Measurements from ENCODE around the gene DAB2IP.
A peak's percentile ranks its signal among the peaks of the same experiment; 100 is the strongest.

Gene DAB2IP

DNA sequence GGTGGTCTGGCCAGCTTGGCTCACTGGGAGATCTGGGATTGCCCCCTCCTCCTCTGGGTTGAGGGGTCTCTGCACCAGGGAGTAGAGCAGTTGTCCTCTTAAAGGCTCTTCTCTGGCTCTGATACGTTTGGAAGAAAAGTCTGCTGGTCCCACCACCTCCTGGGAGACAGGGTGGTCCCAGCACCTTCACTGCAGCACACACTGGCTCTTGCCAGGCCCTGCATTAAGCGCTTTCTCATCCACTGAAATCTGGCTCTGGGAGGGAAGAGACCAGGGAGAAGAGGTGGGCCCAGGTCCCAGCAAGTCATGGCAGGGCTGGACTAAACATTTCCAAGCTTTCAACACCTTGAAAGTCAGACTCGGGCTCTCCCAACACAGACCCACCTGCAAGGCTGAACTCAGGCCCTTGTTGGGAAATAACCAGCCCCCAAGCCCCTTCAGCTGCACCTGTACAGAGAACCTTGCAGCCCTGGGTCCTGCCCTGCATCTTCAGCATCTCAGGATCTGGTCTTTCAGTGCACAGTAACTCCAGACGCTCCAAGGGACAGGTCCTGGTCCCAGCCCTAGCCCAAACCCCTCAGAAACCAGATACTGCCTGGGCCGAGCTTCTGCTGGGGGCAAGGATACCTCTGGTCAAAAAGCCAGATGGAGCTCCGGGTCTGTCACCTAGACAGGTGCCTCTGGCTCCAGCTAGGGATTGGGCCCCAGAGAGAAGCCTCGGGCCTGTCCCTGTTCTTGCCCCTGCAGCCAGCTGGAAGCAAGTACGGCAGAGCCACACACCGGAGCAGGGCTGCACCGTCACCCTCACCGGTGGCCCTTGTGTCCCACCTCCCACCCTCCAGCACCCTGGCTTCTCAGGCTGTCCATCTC, 134.5 kb downstream of the DAB2IP start:
- no CpG with 5 or more reads among the region's 11 CpGs for WGBS (ENCODE audit: extremely low coverage, insufficient coverage, insufficient read length)
- no peak overlapping the region for H2AK5ac ChIP-seq (ENCODE audit: low read length)
- H4K12ac ChIP-seq (ENCODE audit: low read depth, low read length), result no peak overlapping the region
- H3K9ac ChIP-seq (ENCODE audit: low read length), result no peak overlapping the region
- no peak overlapping the region for H3K18ac ChIP-seq (ENCODE audit: low read length)
- H3K27ac ChIP-seq (ENCODE audit: low read depth, low read length), result no peak overlapping the region
- peaks cover 14 to 21% of the 10 kb centered on the region in 2 experiments for H3K4me1 ChIP-seq (ENCODE audit: control insufficient read depth in 1 of 2, insufficient read depth in 2 of 2, low read length in 2 of 2)
- H3K14ac ChIP-seq (ENCODE audit: low read length), result no peak overlapping the region
- no peak overlapping the region for H4K8ac ChIP-seq (ENCODE audit: low read depth, low read length)
- H3K4me2 ChIP-seq (ENCODE audit: low read length), result no peak overlapping the region
- H3K27me3 ChIP-seq (ENCODE audit: insufficient read depth, low read length), result no peaks in the 10 kb centered on the region
- no peak overlapping the region for H2BK5ac ChIP-seq (ENCODE audit: low read depth, low read length, poor library complexity)
- H3K36me3 ChIP-seq (ENCODE audit: control insufficient read depth in 1 of 2, insufficient read depth in 2 of 2, low read length in 2 of 2), result peaks cover 42 to 46% of the 10 kb centered on the region in 2 experiments
- H2BK12ac ChIP-seq (ENCODE audit: low read length), result no peak overlapping the region
- no peak overlapping the region for H2AFZ ChIP-seq (ENCODE audit: insufficient read depth, low read length, poor library complexity)
- no peak overlapping the region for H4K91ac ChIP-seq (ENCODE audit: low read depth, low read length)
- no peak overlapping the region for H3K4ac ChIP-seq (ENCODE audit: low read depth, low read length)
- peaks cover 2% of the 10 kb centered on the region for H3K9me3 ChIP-seq (ENCODE audit: insufficient read depth, low read depth, low read length)
- no peak for DNase-seq
- H3K79me2 ChIP-seq (ENCODE audit: control insufficient read depth, insufficient read depth, low read length, poor library complexity), result no peaks in the 10 kb centered on the region
- no peak overlapping the region for H2BK120ac ChIP-seq (ENCODE audit: insufficient read depth, low read length, poor library complexity)
- H3K23ac ChIP-seq (ENCODE audit: low read length), result no peak overlapping the region
- no peaks in the 10 kb centered on the region for H3K79me1 ChIP-seq (ENCODE audit: low read length)
- H3K4me3 ChIP-seq (ENCODE audit: low read depth, low read length), result no peak overlapping the region

DNA sequence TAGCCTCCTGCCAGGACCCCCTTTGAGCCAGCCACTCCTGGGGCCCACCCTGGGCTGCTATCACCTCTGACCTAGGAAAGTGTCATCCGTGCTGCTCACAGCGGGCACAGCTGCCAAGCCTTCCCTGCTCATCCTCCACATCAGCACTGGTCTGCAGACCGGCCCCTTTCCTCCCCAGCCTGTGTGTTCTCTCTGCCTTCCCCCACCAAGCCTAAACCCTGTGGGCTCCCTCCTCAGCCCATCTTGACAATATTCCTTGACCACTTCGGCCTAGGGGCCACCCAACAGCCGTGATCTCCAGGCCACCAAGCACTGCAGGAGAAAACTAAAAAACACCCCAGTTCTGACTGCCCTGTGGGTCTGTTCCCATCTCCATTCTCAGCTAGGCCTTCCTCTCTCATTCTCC, 135.1 kb downstream of the DAB2IP start:
- no peak overlapping the region for H4K8ac ChIP-seq (ENCODE audit: low read depth, low read length)
- peaks cover 14 to 21% of the 10 kb centered on the region in 2 experiments for H3K4me1 ChIP-seq (ENCODE audit: control insufficient read depth in 1 of 2, insufficient read depth in 2 of 2, low read length in 2 of 2)
- no peak overlapping the region for H3K4ac ChIP-seq (ENCODE audit: low read depth, low read length)
- no peak overlapping the region for H2BK12ac ChIP-seq (ENCODE audit: low read length)
- H3K4me2 ChIP-seq (ENCODE audit: low read length), result no peak overlapping the region
- no peak for DNase-seq
- H3K27ac ChIP-seq (ENCODE audit: low read depth, low read length), result no peak overlapping the region
- H3K79me2 ChIP-seq (ENCODE audit: control insufficient read depth, insufficient read depth, low read length, poor library complexity), result no peaks in the 10 kb centered on the region
- H3K14ac ChIP-seq (ENCODE audit: low read length), result no peak overlapping the region
- no peak overlapping the region for H2BK120ac ChIP-seq (ENCODE audit: insufficient read depth, low read length, poor library complexity)
- no peak overlapping the region for H3K23ac ChIP-seq (ENCODE audit: low read length)
- H3K9ac ChIP-seq (ENCODE audit: low read length), result no peak overlapping the region
- H2AK5ac ChIP-seq (ENCODE audit: low read length), result no peak overlapping the region
- H4K91ac ChIP-seq (ENCODE audit: low read depth, low read length), result no peak overlapping the region
- no peak overlapping the region for H3K18ac ChIP-seq (ENCODE audit: low read length)
- no peaks in the 10 kb centered on the region for H3K79me1 ChIP-seq (ENCODE audit: low read length)
- no peak overlapping the region for H2BK5ac ChIP-seq (ENCODE audit: low read depth, low read length, poor library complexity)
- no CpG with 5 or more reads among the region's 5 CpGs for WGBS (ENCODE audit: extremely low coverage, insufficient coverage, insufficient read length)
- H3K9me3 ChIP-seq (ENCODE audit: insufficient read depth, low read depth, low read length), result peaks cover 2% of the 10 kb centered on the region
- peaks cover 36 to 39% of the 10 kb centered on the region in 2 experiments for H3K36me3 ChIP-seq (ENCODE audit: control insufficient read depth in 1 of 2, insufficient read depth in 2 of 2, low read length in 2 of 2)
- no peak overlapping the region for H3K4me3 ChIP-seq (ENCODE audit: low read depth, low read length)
- H4K12ac ChIP-seq (ENCODE audit: low read depth, low read length), result no peak overlapping the region
- H2AFZ ChIP-seq (ENCODE audit: insufficient read depth, low read length, poor library complexity), result no peak overlapping the region
- H3K27me3 ChIP-seq (ENCODE audit: insufficient read depth, low read length), result no peaks in the 10 kb centered on the region

- H3K79me2 ChIP-seq (ENCODE audit: control insufficient read depth, insufficient read depth, low read length, poor library complexity), result no peaks in the 10 kb centered on the region
- no peak overlapping the region for H3K23ac ChIP-seq (ENCODE audit: low read length)
- H4K8ac ChIP-seq (ENCODE audit: low read depth, low read length), result no peak overlapping the region
- no peak overlapping the region for H2BK5ac ChIP-seq (ENCODE audit: low read depth, low read length, poor library complexity)
- H2BK12ac ChIP-seq (ENCODE audit: low read length), result no peak overlapping the region
- H2AFZ ChIP-seq (ENCODE audit: insufficient read depth, low read length, poor library complexity), result no peak overlapping the region
- no peak overlapping the region for H3K4me3 ChIP-seq (ENCODE audit: low read depth, low read length)
- H4K12ac ChIP-seq (ENCODE audit: low read depth, low read length), result no peak overlapping the region
- no peaks in the 10 kb centered on the region for H3K27me3 ChIP-seq (ENCODE audit: insufficient read depth, low read length)
- no peak overlapping the region for H3K14ac ChIP-seq (ENCODE audit: low read length)
- no peak overlapping the region for H2AK5ac ChIP-seq (ENCODE audit: low read length)
- H3K18ac ChIP-seq (ENCODE audit: low read length), result no peak overlapping the region
- no peak overlapping the region for H3K4ac ChIP-seq (ENCODE audit: low read depth, low read length)
- no peak overlapping the region for H4K91ac ChIP-seq (ENCODE audit: low read depth, low read length)
- no peaks in the 10 kb centered on the region for H3K79me1 ChIP-seq (ENCODE audit: low read length)
- WGBS (ENCODE audit: extremely low coverage, insufficient coverage, insufficient read length), result no CpG with 5 or more reads among the region's 8 CpGs
- peaks cover 14 to 21% of the 10 kb centered on the region in 2 experiments for H3K4me1 ChIP-seq (ENCODE audit: control insufficient read depth in 1 of 2, insufficient read depth in 2 of 2, low read length in 2 of 2)
- DNase-seq, result no peak
- H3K9me3 ChIP-seq (ENCODE audit: insufficient read depth, low read depth, low read length), result peaks cover 1% of the 10 kb centered on the region
- no peak overlapping the region for H3K9ac ChIP-seq (ENCODE audit: low read length)
- H2BK120ac ChIP-seq (ENCODE audit: insufficient read depth, low read length, poor library complexity), result no peak overlapping the region
- no peak overlapping the region for H3K27ac ChIP-seq (ENCODE audit: low read depth, low read length)
- no peak overlapping the region for H3K4me2 ChIP-seq (ENCODE audit: low read length)
- peaks cover 31 to 35% of the 10 kb centered on the region in 2 experiments for H3K36me3 ChIP-seq (ENCODE audit: control insufficient read depth in 1 of 2, insufficient read depth in 2 of 2, low read length in 2 of 2)
Observed at GRCh38 chr9:121786998-121787422, 135.6 kb downstream of the DAB2IP start.

DNA sequence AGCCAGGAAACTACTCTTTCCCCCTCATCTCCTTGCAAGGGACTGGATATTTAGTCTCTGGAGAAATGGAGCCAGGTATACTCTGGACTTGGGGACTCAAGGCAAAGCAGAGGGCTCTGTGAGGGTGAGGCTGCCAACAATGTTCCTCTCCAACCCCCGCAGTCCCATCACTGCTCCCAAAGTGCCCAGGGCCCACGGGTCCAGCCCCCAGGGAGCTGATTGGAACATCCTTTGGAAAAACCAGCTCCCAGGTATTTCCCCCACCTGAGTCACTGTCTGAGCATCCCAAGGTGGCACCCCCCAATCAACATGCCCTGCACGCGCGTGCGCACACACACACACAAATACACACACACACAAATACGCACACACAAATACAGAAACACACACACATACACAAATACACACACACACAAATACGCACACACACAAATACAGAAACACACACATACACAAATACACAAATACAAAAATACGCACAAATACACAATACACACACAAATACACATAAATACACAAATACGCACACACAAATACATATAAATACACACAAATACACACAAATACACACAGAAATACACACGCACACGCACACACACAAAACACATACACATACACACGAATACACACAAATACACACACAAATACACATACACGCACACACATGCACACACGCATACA, 137.4 kb downstream of the DAB2IP start:
- no peaks in the 10 kb centered on the region for H3K79me1 ChIP-seq (ENCODE audit: low read length)
- H4K91ac ChIP-seq (ENCODE audit: low read depth, low read length), result peak overlapping the region; percentile 54
- H3K23ac ChIP-seq (ENCODE audit: low read length), result no peak overlapping the region
- H3K14ac ChIP-seq (ENCODE audit: low read length), result no peak overlapping the region
- H3K9me3 ChIP-seq (ENCODE audit: insufficient read depth, low read depth, low read length), result no peaks in the 10 kb centered on the region
- H2BK120ac ChIP-seq (ENCODE audit: insufficient read depth, low read length, poor library complexity), result no peak overlapping the region
- H3K18ac ChIP-seq (ENCODE audit: low read length), result no peak overlapping the region
- H3K4me3 ChIP-seq (ENCODE audit: low read depth, low read length), result no peak overlapping the region
- no peak overlapping the region for H3K4ac ChIP-seq (ENCODE audit: low read depth, low read length)
- H2AFZ ChIP-seq (ENCODE audit: insufficient read depth, low read length, poor library complexity), result peak overlapping the region; percentile 35
- no peak overlapping the region for H3K27ac ChIP-seq (ENCODE audit: low read depth, low read length)
- H4K12ac ChIP-seq (ENCODE audit: low read depth, low read length), result no peak overlapping the region
- no peak overlapping the region for H3K9ac ChIP-seq (ENCODE audit: low read length)
- peaks cover 10 to 17% of the 10 kb centered on the region in 2 experiments for H3K4me1 ChIP-seq (ENCODE audit: control insufficient read depth in 1 of 2, insufficient read depth in 2 of 2, low read length in 2 of 2)
- no peak overlapping the region for H2BK5ac ChIP-seq (ENCODE audit: low read depth, low read length, poor library complexity)
- DNase-seq, result no peak
- no peak overlapping the region for H2AK5ac ChIP-seq (ENCODE audit: low read length)
- no peaks in the 10 kb centered on the region for H3K79me2 ChIP-seq (ENCODE audit: control insufficient read depth, insufficient read depth, low read length, poor library complexity)
- H2BK12ac ChIP-seq (ENCODE audit: low read length), result no peak overlapping the region
- WGBS (ENCODE audit: extremely low coverage, insufficient coverage, insufficient read length), result 100% methylated on average over 7 of the region's 15 CpGs
- H3K4me2 ChIP-seq (ENCODE audit: low read length), result peak overlapping the region; percentile 41
- H3K36me3 ChIP-seq (ENCODE audit: control insufficient read depth in 1 of 2, insufficient read depth in 2 of 2, low read length in 2 of 2), result peaks cover 13 to 17% of the 10 kb centered on the region in 2 experiments
- no peak overlapping the region for H4K8ac ChIP-seq (ENCODE audit: low read depth, low read length)
- no peaks in the 10 kb centered on the region for H3K27me3 ChIP-seq (ENCODE audit: insufficient read depth, low read length)

All from trophoblast cell (in vitro differentiated cells and primary cell).